ENCODE results near the gene TK2. TPM values are rescaled to one million over a fixed set of nuclear protein-coding genes. Genes with fewer than 3 reads are reported as not detected.

The TK2 gene
- total and polyA plus RNA-seq, 4 donors = 10.5 to 31.9 (median 21.0) TPM

DNA sequence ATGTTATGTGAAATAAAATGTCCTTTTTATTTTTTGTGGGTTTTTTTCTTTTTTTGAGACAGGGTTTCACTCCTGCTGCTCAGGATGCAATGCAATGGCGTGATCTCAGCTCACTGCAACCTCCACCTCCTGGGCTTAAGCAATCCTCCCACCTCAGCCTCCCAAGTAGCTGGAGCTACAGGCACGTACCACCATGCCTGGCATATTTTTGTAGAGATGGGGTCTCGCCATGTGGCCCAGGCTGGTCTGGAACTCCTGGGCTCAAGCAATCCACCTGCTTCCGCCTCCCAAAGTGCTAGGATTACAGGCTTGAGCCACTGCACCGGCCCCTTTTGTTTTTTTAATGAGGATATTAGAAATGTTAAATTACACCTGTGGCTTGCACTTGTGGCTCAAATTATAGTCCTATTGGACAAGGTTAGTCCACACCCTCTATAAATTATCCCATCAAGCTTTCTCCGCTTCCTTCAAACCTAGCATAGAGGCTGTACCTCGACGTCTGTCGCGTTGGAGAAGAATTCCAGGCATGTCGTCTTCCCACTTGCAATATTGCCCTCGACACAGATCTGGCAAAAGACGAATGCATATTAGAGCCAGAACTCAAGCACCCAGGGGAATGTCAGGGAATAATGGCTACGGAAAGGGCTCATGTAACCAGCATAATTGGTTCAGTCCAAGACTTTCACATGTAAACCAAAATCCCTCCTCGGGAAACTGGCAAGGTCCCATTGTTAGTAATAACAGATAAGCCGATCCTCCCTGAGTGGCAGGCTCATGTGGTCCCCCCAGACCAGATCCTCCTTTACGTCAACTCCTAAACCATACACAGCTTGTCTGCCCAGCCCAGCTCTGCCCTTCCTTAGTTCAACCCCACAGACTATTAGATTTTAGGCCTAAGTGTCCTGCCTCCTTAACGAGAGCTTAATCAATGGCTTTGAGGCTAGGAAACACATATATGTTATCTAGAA, 8.2 kb downstream of the TK2 start (continued):
- TF ChIP-seq, protein P1, sequence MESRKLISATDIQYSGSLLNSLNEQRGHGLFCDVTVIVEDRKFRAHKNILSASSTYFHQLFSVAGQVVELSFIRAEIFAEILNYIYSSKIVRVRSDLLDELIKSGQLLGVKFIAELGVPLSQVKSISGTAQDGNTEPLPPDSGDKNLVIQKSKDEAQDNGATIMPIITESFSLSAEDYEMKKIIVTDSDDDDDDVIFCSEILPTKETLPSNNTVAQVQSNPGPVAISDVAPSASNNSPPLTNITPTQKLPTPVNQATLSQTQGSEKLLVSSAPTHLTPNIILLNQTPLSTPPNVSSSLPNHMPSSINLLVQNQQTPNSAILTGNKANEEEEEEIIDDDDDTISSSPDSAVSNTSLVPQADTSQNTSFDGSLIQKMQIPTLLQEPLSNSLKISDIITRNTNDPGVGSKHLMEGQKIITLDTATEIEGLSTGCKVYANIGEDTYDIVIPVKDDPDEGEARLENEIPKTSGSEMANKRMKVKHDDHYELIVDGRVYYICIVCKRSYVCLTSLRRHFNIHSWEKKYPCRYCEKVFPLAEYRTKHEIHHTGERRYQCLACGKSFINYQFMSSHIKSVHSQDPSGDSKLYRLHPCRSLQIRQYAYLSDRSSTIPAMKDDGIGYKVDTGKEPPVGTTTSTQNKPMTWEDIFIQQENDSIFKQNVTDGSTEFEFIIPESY (IDR thresholded peaks at IDR 0.05) = no peak

DNA sequence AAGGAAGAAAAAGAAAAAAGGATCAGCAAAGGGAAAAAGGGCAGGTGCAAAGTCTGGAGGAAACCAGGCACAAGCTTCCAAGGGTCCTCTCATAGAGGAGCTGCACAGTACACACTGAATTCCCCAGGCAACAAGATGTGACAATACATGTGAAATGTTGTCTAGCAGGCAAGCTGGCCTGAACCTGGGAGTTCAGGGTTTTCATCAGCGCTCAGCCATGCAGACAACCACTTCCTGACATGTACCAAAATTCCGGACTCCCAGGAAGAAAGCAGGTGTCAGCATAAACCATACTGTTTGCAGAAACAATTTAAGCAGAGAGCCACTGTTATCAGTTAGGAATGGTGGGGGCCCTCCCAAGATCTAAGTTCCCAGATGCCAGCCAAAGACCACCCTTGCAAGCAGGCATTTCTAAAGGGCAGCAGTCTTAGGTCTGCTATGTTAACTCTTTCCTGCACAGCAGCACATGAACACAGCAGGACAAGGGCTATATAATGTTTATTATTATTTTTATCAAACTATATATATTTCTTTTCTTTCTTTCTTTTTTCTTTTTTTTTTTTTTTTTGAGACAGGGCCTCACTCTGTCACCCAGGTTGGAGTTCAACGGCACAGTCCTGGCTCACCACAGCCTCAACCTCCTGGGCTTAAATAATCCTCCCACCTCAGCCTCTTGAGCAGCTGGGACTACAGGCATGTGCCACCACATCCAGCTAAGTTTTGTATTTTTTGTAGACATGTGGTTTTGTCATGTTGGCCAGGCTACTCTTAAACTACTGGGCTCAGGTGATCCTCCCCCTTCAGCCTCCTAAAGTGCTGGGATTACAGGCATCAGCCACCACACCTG, 10.1 kb downstream of the TK2 start:
- H3K4me3 ChIP-seq (ENCODE audit: low read depth in 1 of 3, low read length in 3 of 3) = no peak overlapping the region
- H3K4me1 ChIP-seq (ENCODE audit: control insufficient read depth in 4 of 4, insufficient read depth in 4 of 4, low read length in 3 of 4) = no peaks in the 10 kb centered on the region
- no peak for DNase-seq (ENCODE audit: low spot score)
- H3K27ac ChIP-seq (ENCODE audit: low read depth in 1 of 2, low read length in 2 of 2) = no peak overlapping the region
- no peaks in the 10 kb centered on the region for H3K27me3 ChIP-seq (ENCODE audit: control insufficient read depth in 4 of 4, insufficient read depth in 4 of 4, low read length in 3 of 4)
- no peaks in the 10 kb centered on the region for H3K9me3 ChIP-seq (ENCODE audit: control insufficient read depth in 4 of 4, low read length in 3 of 4)
- no peak overlapping the region for H3K9ac ChIP-seq (ENCODE audit: low read depth in 1 of 2, low read length in 2 of 2)
- WGBS = 80% methylated on average over 3 of the region's 3 CpGs
- TF ChIP-seq, protein P2, sequence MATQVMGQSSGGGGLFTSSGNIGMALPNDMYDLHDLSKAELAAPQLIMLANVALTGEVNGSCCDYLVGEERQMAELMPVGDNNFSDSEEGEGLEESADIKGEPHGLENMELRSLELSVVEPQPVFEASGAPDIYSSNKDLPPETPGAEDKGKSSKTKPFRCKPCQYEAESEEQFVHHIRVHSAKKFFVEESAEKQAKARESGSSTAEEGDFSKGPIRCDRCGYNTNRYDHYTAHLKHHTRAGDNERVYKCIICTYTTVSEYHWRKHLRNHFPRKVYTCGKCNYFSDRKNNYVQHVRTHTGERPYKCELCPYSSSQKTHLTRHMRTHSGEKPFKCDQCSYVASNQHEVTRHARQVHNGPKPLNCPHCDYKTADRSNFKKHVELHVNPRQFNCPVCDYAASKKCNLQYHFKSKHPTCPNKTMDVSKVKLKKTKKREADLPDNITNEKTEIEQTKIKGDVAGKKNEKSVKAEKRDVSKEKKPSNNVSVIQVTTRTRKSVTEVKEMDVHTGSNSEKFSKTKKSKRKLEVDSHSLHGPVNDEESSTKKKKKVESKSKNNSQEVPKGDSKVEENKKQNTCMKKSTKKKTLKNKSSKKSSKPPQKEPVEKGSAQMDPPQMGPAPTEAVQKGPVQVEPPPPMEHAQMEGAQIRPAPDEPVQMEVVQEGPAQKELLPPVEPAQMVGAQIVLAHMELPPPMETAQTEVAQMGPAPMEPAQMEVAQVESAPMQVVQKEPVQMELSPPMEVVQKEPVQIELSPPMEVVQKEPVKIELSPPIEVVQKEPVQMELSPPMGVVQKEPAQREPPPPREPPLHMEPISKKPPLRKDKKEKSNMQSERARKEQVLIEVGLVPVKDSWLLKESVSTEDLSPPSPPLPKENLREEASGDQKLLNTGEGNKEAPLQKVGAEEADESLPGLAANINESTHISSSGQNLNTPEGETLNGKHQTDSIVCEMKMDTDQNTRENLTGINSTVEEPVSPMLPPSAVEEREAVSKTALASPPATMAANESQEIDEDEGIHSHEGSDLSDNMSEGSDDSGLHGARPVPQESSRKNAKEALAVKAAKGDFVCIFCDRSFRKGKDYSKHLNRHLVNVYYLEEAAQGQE (IDR thresholded peaks at IDR 0.05) = no peak
- TF ChIP-seq, protein P1 (IDR thresholded peaks at IDR 0.05) = no peak
- TF ChIP-seq FOXA1 (IDR thresholded peaks at IDR 0.05) = no peak
- no peak for TF ChIP-seq FOXA2 (IDR thresholded peaks at IDR 0.05)
- TF ChIP-seq GABPA (IDR thresholded peaks at IDR 0.05 in 1 of 2, conservative IDR thresholded peaks at IDR 0.05 in 1 of 2) = no peak
- no peak for TF ChIP-seq JUND (IDR thresholded peaks at IDR 0.05)
- no peak for TF ChIP-seq RXRA (IDR thresholded peaks at IDR 0.05)
- TF ChIP-seq TAF1 (conservative IDR thresholded peaks at IDR 0.05) = no peak
- TF ChIP-seq HNF4G (IDR thresholded peaks at IDR 0.05) = no peak
- TF ChIP-seq YY1 (IDR thresholded peaks at IDR 0.05) = no peak
- TF ChIP-seq, protein P3, sequence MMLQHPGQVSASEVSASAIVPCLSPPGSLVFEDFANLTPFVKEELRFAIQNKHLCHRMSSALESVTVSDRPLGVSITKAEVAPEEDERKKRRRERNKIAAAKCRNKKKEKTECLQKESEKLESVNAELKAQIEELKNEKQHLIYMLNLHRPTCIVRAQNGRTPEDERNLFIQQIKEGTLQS (IDR thresholded peaks at IDR 0.05) = no peak
- TF ChIP-seq HNF4A (conservative IDR thresholded peaks at IDR 0.05) = no peak
- H3K36me3 ChIP-seq (ENCODE audit: control insufficient read depth in 4 of 4, insufficient read depth in 3 of 4, low read depth in 1 of 4, low read length in 3 of 4) = peaks cover 5 to 27% (median 13%) of the 10 kb centered on the region in 4 donors

Measured in liver (tissue), 9 donors.